Lung (tissue), 12 donors: ENCODE results near the gene QKI. TPM values are rescaled to one million over a fixed set of nuclear protein-coding genes. Genes with fewer than 3 reads are reported as not detected.

Experiments
- ATAC-seq: fragments of 200-7000 bp; cut with Tn5 transposase; one replicate; pipeline ENCODE4 v1.9.1; 2020; ENCODE audit warnings: moderate number of reproducible peaks; ENCODE audit not compliant: insufficient read depth, low FRiP score
- DNase-seq, 3 donors: peaks; one replicate each; pipeline ENCODE4 v3.0.0-alpha.2; 2013 to 2017
- H3K27ac ChIP-seq, 2 donors: one replicate each; pipeline ENCODE4 v1.5.1; 2013; ENCODE audit warnings: mild to moderate bottlenecking in 2 of 2, moderate library complexity in 2 of 2, control low read depth in 1 of 2, inconsistent platforms in 1 of 2, low read depth in 1 of 2, low read length in 1 of 2
- H3K27me3 ChIP-seq, 3 donors: one replicate each; pipeline ENCODE4 v1.5.1; 2013; ENCODE audit warnings: low read length in 2 of 3; ENCODE audit not compliant: control insufficient read depth in 3 of 3, insufficient read depth in 3 of 3
- H3K36me3 ChIP-seq, 4 donors: one replicate each; pipeline ENCODE4 v1.5.1; 2013; ENCODE audit warnings: low read length in 4 of 4, mild to moderate bottlenecking in 1 of 4, moderate library complexity in 1 of 4; ENCODE audit not compliant: control insufficient read depth in 4 of 4, insufficient read depth in 4 of 4
- H3K4me1 ChIP-seq, 5 donors: one replicate each; pipeline ENCODE4 v1.5.1; 2013; ENCODE audit warnings: low read length in 5 of 5, mild to moderate bottlenecking in 2 of 5, moderate library complexity in 1 of 5; ENCODE audit not compliant: control insufficient read depth in 5 of 5, insufficient read depth in 5 of 5
- H3K4me3 ChIP-seq: one replicate; pipeline ENCODE4 v1.5.1; 2013; ENCODE audit warnings: mild to moderate bottlenecking, control low read depth, moderate library complexity
- H3K9ac ChIP-seq, 2 donors: one replicate each; pipeline ENCODE4 v1.5.1; 2013; ENCODE audit warnings: low read length in 2 of 2, control low read depth in 1 of 2; ENCODE audit not compliant: insufficient read depth in 1 of 2
- H3K9me3 ChIP-seq, 4 donors: one replicate each; pipeline ENCODE4 v1.5.1; 2013; ENCODE audit warnings: low read length in 3 of 4, mild to moderate bottlenecking in 1 of 4, moderate library complexity in 1 of 4; ENCODE audit not compliant: control insufficient read depth in 4 of 4, insufficient read depth in 3 of 4
- CTCF ChIP-seq: IDR thresholded peaks from 2 replicates; pipeline ENCODE4 v1.5.1; 2012; ENCODE audit warnings: mild to moderate bottlenecking; ENCODE audit errors: control extremely low read depth, extremely low read depth
- WGBS, 2 donors: extraction: QIAGEN DNeasy Blood & Tissue Kit; methylation state at CpG; one replicate each; pipeline ENCODE4 v1.1.7; 2013; 5-methylcytosine and 5-hydroxymethylcytosine counted together
- polyA plus RNA-seq, 2 donors: library from polyadenylated mRNA; stranded (reverse); fragments of 200-250 nt; gene quantifications; one replicate each; pipeline ENCODE4 v1.2.1, GENCODE V29; 2013
- total RNA-seq, 2 donors: library from RNA; depleted of rRNA in 1 of 2; stranded (reverse); fragments of >200 nt in 1 of 2; gene quantifications; one replicate each; pipeline ENCODE4 v1.2.1, GENCODE V29; 2014 to 2021
- donor health status: control.
- donor health status: control.
- donor health status: Bipolar disorder and iron deficiency.
- donor health status: healthy.
- donor health status: DM: yes; HTN: yes; CAD: no.

QKI gene
- total and polyA plus RNA-seq, 4 donors: 20.6 to 228 (median 114) TPM

GRCh38 chr6:163427498-163428254 lies 13.2 kb downstream of the QKI start:
- Histone ChIP-seq H3K9ac (no peak overlapping the region), H3K9me3 (no peaks in the 10 kb centered on the region), H3K4me3 (no peak overlapping the region), H3K27ac (peak overlapping the region in 1 of 2 donors; percentile 45), H3K27me3 (no peaks in the 10 kb centered on the region), H3K36me3 (no peaks in the 10 kb centered on the region), H3K4me1 (peaks cover 3 to 25% (median 12%) of the 10 kb centered on the region in 5 donors)
- 65 to 68% methylated on average over 6 of the region's 6 CpGs for WGBS, 2 donors
- DNase-seq (peak in 2 of 3 donors; percentile 83 to 89), ATAC-seq (peak; percentile 54)
- peak; percentile 35 for TF ChIP-seq CTCF

GRCh38 chr6:163428373-163428772 lies 13.9 kb downstream of the QKI start:
- peaks cover 3 to 25% (median 12%) of the 10 kb centered on the region in 5 donors for H3K4me1 ChIP-seq

GRCh38 chr6:163429858-163430448 lies 15.4 kb downstream of the QKI start:
- Histone ChIP-seq H3K9ac (no peak overlapping the region), H3K27ac (no peak overlapping the region), H3K4me1 (peaks cover 0 to 21% (median 12%) of the 10 kb centered on the region in 5 donors), H3K9me3 (no peaks in the 10 kb centered on the region), H3K27me3 (no peaks in the 10 kb centered on the region), H3K4me3 (no peak overlapping the region), H3K36me3 (no peaks in the 10 kb centered on the region)
- TF ChIP-seq CTCF: no peak
- ATAC-seq: no peak
- WGBS, 2 donors: 66 to 88% methylated on average over 2 of the region's 2 CpGs
- no peak for DNase-seq

More at GRCh38 chr6:163428373-163428772, 13.9 kb downstream of the QKI start:
- no peak overlapping the region for H3K4me3 ChIP-seq
- TF ChIP-seq CTCF: no peak
- no peak for DNase-seq
- ATAC-seq: no peak
- WGBS, 2 donors: 54 to 80% methylated on average over 2 of the region's 2 CpGs
- H3K27me3 ChIP-seq: no peaks in the 10 kb centered on the region
- H3K36me3 ChIP-seq: no peaks in the 10 kb centered on the region
- H3K9me3 ChIP-seq: no peaks in the 10 kb centered on the region
- no peak overlapping the region for H3K27ac ChIP-seq
- H3K9ac ChIP-seq: no peak overlapping the region
